ENCODE measurements around the gene MSMP.

- no peak for TF ChIP-seq CTCF (IDR thresholded peaks at IDR 0.05)
- no peak for TF ChIP-seq POLR2A (IDR thresholded peaks at IDR 0.05)
These were observed 30.2 kb downstream of the MSMP start for GRCh38 chr9:35723908-35724307.
